Measurements from ENCODE around the gene GRIK2.

DNA sequence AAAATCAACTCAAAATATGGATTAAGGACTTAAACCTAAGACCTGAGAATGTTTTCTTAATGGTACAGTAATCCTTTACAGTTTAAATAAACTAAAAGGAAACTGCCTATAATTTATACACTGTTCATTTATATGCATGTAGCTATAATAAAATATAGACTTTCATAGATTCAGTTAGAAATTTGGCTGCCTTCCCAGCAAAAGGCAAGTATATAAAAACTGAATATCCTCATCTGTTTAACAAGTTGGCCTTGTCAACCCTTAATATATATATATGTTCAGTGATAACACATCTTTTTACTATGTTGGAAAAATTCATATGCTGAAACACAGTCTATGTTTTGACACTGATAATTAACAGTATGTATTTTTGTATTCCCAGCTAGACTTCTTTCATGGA, 123.1 kb downstream of the GRIK2 start:
- TF ChIP-seq, protein P1, sequence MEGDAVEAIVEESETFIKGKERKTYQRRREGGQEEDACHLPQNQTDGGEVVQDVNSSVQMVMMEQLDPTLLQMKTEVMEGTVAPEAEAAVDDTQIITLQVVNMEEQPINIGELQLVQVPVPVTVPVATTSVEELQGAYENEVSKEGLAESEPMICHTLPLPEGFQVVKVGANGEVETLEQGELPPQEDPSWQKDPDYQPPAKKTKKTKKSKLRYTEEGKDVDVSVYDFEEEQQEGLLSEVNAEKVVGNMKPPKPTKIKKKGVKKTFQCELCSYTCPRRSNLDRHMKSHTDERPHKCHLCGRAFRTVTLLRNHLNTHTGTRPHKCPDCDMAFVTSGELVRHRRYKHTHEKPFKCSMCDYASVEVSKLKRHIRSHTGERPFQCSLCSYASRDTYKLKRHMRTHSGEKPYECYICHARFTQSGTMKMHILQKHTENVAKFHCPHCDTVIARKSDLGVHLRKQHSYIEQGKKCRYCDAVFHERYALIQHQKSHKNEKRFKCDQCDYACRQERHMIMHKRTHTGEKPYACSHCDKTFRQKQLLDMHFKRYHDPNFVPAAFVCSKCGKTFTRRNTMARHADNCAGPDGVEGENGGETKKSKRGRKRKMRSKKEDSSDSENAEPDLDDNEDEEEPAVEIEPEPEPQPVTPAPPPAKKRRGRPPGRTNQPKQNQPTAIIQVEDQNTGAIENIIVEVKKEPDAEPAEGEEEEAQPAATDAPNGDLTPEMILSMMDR (IDR thresholded peaks at IDR 0.05), result no peak
- TF ChIP-seq POLR2AphosphoS5 (IDR thresholded peaks at IDR 0.05) (no peak), POLR2A (IDR thresholded peaks at IDR 0.05) (no peak)
